Measurements from ENCODE around the gene SLC22A23.

SLC22A23 gene

DNA sequence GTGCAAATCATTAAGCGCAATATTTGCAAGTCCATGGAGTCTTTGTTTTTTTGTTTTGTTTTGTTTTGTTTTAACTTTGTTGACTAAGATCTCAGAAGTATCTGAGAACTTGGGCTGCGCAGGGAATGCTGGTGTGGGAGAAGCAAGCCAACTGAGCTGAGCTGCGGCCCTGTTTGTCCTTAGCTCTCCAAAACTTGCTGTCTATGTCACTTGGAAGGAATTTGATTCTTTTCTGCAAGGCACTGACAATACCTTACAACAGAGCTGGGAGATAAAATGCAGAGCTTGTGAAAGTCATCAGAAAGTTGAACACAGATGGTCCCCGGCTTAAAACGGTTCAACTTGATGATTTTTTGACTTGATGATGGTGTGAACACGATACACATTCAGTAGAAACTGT lies 5.4 kb downstream of the SLC22A23 start:
- H3K27me3 ChIP-seq (ENCODE audit: insufficient read depth, insufficient read length) = peaks cover 15% of the 10 kb centered on the region
- no peaks in the 10 kb centered on the region for H3K9me3 ChIP-seq (ENCODE audit: insufficient read depth, low read length)
- H3K4me3 ChIP-seq (ENCODE audit: insufficient read length, low read depth) = no peak overlapping the region
- TF ChIP-seq SUZ12 (IDR thresholded peaks at IDR 0.05; ENCODE audit: extremely low read depth, insufficient read depth, insufficient read length) = no peak
- TF ChIP-seq ZNF274 (IDR thresholded peaks at IDR 0.05; ENCODE audit: low read depth, low read length) = no peak
- no peak for TF ChIP-seq YY1 (IDR thresholded peaks at IDR 0.05; ENCODE audit: insufficient read depth, insufficient read length)
- no peak overlapping the region for H3K9ac ChIP-seq (ENCODE audit: insufficient read length, low read depth)
- H3K4me1 ChIP-seq (ENCODE audit: insufficient read depth, insufficient read length) = peaks cover 3% of the 10 kb centered on the region
- peaks cover 5% of the 10 kb centered on the region for H3K36me3 ChIP-seq (ENCODE audit: insufficient read depth, insufficient read length, low read length)
- no peak for DNase-seq (ENCODE audit: low read depth, low spot score)

DNA sequence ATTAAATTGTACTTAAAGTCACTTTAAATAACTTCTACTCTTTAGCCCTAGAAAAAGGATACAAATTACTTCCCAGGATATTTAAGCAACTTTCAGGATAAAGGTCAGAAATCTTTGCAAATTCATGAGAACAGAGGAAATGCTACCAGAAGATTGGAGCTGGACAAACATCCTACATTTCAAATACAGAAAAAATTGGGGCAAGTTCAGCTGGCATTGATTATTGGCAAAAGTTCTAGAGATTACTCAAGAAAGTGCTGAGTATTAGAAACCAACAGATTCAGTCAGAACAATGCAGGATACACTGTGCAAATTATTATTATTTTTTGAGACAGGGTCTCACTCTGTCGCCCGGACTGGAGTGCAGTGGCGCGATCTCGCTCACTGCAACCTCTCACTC lies 6.0 kb downstream of the SLC22A23 start:
- Histone ChIP-seq H3K9ac (ENCODE audit: insufficient read length, low read depth) (no peak overlapping the region), H3K27me3 (ENCODE audit: insufficient read depth, insufficient read length) (peaks cover 12% of the 10 kb centered on the region), H3K36me3 (ENCODE audit: insufficient read depth, insufficient read length, low read length) (peaks cover 5% of the 10 kb centered on the region), H3K9me3 (ENCODE audit: insufficient read depth, low read length) (no peaks in the 10 kb centered on the region), H3K4me1 (ENCODE audit: insufficient read depth, insufficient read length) (peaks cover 3% of the 10 kb centered on the region), H3K4me3 (ENCODE audit: insufficient read length, low read depth) (no peak overlapping the region)
- no peak for TF ChIP-seq ZNF274 (IDR thresholded peaks at IDR 0.05; ENCODE audit: low read depth, low read length)
- no peak for TF ChIP-seq SUZ12 (IDR thresholded peaks at IDR 0.05; ENCODE audit: extremely low read depth, insufficient read depth, insufficient read length)
- TF ChIP-seq YY1 (IDR thresholded peaks at IDR 0.05; ENCODE audit: insufficient read depth, insufficient read length) = no peak
- DNase-seq (ENCODE audit: low read depth, low spot score) = no peak

DNA sequence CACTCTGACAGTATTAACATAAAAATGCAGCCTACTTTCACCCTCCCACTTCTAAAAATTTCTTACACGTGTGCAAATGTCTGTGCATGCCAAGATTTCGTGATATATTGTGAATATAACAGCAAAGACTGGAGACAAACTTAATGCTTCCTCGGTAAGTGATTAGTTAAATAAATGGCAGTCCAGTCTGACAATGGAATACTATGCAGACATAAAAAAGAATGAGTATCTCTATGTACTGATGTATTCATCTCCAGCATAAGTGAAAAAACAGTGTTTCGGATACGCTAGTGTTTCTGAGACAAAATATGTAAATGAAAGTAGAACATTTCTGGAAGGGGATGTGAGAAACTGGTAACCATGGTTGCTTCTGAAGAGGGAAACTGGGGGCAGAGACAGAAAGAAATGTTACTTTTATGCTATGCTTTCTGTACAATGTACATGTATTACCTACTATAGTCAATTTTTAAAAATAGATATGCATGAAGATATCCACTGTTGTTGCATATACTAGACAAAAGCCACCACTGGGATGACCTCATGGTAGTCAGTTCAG lies 7.0 kb downstream of the SLC22A23 start:
- no peak for DNase-seq (ENCODE audit: low read depth, low spot score)
- Histone ChIP-seq H3K4me3 (ENCODE audit: insufficient read length, low read depth) (no peak overlapping the region), H3K36me3 (ENCODE audit: insufficient read depth, insufficient read length, low read length) (peaks cover 5% of the 10 kb centered on the region), H3K27me3 (ENCODE audit: insufficient read depth, insufficient read length) (peaks cover 1% of the 10 kb centered on the region), H3K9me3 (ENCODE audit: insufficient read depth, low read length) (no peaks in the 10 kb centered on the region), H3K4me1 (ENCODE audit: insufficient read depth, insufficient read length) (peaks cover 1% of the 10 kb centered on the region), H3K9ac (ENCODE audit: insufficient read length, low read depth) (no peak overlapping the region)
- TF ChIP-seq SUZ12 (IDR thresholded peaks at IDR 0.05; ENCODE audit: extremely low read depth, insufficient read depth, insufficient read length) (no peak), ZNF274 (IDR thresholded peaks at IDR 0.05; ENCODE audit: low read depth, low read length) (no peak), YY1 (IDR thresholded peaks at IDR 0.05; ENCODE audit: insufficient read depth, insufficient read length) (no peak)

DNA sequence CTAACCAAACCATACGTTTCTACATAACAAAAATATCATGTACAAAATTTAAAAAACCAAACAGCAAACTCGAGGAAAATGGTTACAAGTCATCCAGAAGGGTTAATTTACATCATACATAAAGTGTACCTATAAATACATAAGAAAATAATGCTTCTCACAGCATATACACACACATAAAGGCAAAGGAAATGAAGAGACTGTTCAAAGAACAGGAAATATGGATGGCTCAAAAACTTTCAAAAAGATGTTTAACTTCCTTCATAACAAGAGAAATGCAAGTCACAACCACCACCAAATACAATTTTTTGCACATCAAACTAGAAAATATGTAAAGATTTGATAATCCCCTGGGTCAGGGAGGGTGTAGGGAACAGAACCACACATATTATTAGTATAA lies 7.5 kb downstream of the SLC22A23 start:
- H3K9ac ChIP-seq (ENCODE audit: insufficient read length, low read depth) = no peak overlapping the region
- no peaks in the 10 kb centered on the region for H3K9me3 ChIP-seq (ENCODE audit: insufficient read depth, low read length)
- H3K4me3 ChIP-seq (ENCODE audit: insufficient read length, low read depth) = no peak overlapping the region
- no peaks in the 10 kb centered on the region for H3K27me3 ChIP-seq (ENCODE audit: insufficient read depth, insufficient read length)
- no peak for TF ChIP-seq ZNF274 (IDR thresholded peaks at IDR 0.05; ENCODE audit: low read depth, low read length)
- no peak for TF ChIP-seq YY1 (IDR thresholded peaks at IDR 0.05; ENCODE audit: insufficient read depth, insufficient read length)
- H3K4me1 ChIP-seq (ENCODE audit: insufficient read depth, insufficient read length) = peaks cover 4% of the 10 kb centered on the region
- peaks cover 5% of the 10 kb centered on the region for H3K36me3 ChIP-seq (ENCODE audit: insufficient read depth, insufficient read length, low read length)
- no peak for DNase-seq (ENCODE audit: low read depth, low spot score)

DNA sequence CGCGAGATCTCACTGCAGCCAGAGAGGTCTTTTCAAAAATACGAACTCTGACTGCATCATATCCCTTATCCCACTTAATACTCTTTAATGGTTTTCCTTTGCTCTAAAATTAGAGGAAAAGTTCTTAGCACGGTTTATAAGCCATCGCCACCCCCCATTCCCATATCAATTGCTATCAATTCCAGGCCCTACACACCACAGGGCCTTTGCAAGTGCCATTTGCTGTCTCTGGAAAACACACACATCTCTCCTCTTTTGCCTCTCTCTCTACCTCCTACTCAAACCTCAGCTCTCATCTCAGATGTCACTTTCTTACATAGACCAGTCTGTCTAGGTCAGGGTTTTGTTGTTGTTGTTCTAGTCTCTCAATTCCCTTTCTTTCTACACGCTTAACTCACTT lies 9.8 kb downstream of the SLC22A23 start:
- no peak overlapping the region for H3K9ac ChIP-seq (ENCODE audit: insufficient read length, low read depth)
- H3K9me3 ChIP-seq (ENCODE audit: insufficient read depth, low read length) = no peaks in the 10 kb centered on the region
- TF ChIP-seq SUZ12 (IDR thresholded peaks at IDR 0.05; ENCODE audit: extremely low read depth, insufficient read depth, insufficient read length) = no peak
- TF ChIP-seq ZNF274 (IDR thresholded peaks at IDR 0.05; ENCODE audit: low read depth, low read length) = no peak
- H3K27me3 ChIP-seq (ENCODE audit: insufficient read depth, insufficient read length) = no peaks in the 10 kb centered on the region
- H3K4me1 ChIP-seq (ENCODE audit: insufficient read depth, insufficient read length) = peaks cover 4% of the 10 kb centered on the region
- H3K36me3 ChIP-seq (ENCODE audit: insufficient read depth, insufficient read length, low read length) = peaks cover 2% of the 10 kb centered on the region
- H3K4me3 ChIP-seq (ENCODE audit: insufficient read length, low read depth) = no peak overlapping the region
- DNase-seq (ENCODE audit: low read depth, low spot score) = no peak

DNA sequence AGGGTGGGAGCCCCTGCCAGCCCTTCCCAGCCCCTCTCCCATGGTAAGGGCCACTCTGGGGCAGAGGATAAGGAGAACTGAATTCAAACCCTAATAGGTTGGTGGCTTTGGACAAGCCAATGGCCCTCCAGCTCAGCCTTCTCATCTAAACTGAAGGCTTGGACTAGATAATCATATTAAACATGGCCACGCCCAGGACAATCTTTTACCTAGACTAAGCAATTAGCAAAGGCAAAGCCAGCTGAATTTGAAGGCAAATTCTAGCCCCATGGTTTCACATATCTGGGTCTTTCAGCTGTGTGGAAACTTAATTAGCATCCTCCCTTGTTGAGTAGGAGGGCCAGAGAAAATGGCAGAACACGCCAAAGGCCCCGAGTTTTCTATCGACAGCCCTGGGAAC lies 10.7 kb downstream of the SLC22A23 start:
- Histone ChIP-seq H3K4me3 (ENCODE audit: insufficient read length, low read depth) (no peak overlapping the region), H3K36me3 (ENCODE audit: insufficient read depth, insufficient read length, low read length) (no peaks in the 10 kb centered on the region), H3K9me3 (ENCODE audit: insufficient read depth, low read length) (no peaks in the 10 kb centered on the region), H3K27me3 (ENCODE audit: insufficient read depth, insufficient read length) (no peaks in the 10 kb centered on the region), H3K4me1 (ENCODE audit: insufficient read depth, insufficient read length) (peaks cover 4% of the 10 kb centered on the region), H3K9ac (ENCODE audit: insufficient read length, low read depth) (no peak overlapping the region)
- TF ChIP-seq ZNF274 (IDR thresholded peaks at IDR 0.05; ENCODE audit: low read depth, low read length) = no peak
- no peak for DNase-seq (ENCODE audit: low read depth, low spot score)

DNA sequence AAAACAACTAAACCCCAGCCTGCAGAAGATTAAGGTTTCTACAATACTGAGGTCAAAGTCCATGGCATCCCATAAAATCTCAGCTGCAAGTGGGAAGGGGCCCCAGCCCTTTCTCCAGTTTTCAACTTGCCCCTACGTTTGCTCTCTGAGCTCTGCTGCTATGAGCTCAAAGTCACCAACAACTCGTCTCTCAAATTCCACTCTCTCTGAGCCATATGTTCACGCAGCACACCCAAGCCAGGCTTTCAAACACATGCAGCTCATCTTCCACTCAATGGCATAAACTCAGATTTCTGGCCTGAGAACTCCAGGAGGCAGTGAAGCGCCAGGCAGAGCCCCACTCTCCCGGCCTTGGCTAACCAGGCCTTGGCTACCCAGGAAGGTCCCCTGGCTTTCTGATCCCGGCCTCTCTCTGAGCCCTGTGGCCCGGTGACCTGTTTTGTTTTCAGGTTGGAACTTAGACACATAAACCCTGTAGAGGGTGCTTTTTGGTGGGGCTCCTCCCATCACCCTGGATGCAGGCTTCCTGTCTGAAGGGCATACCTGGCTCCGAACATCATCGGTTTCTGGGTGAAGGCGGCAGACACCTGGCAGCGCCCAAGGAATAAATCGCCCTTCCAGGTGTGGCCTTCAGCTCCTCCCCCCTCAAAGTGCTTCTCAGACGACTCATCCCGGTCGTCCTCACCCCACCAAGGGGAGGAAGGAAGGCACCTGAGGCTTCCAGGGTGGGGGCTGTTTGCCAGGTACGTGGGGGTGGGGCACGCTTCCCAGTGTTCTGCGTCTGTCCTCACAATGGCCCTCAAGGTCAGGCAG lies 12.4 kb downstream of the SLC22A23 start:
- Histone ChIP-seq H3K27me3 (ENCODE audit: insufficient read depth, insufficient read length) (no peaks in the 10 kb centered on the region), H3K4me1 (ENCODE audit: insufficient read depth, insufficient read length) (peaks cover 5% of the 10 kb centered on the region), H3K4me3 (ENCODE audit: insufficient read length, low read depth) (no peak overlapping the region), H3K9me3 (ENCODE audit: insufficient read depth, low read length) (no peaks in the 10 kb centered on the region), H3K9ac (ENCODE audit: insufficient read length, low read depth) (peak overlapping the region; percentile 10), H3K36me3 (ENCODE audit: insufficient read depth, insufficient read length, low read length) (no peaks in the 10 kb centered on the region)
- TF ChIP-seq ZNF274 (IDR thresholded peaks at IDR 0.05; ENCODE audit: low read depth, low read length) (no peak), YY1 (IDR thresholded peaks at IDR 0.05; ENCODE audit: insufficient read depth, insufficient read length) (no peak), SUZ12 (IDR thresholded peaks at IDR 0.05; ENCODE audit: extremely low read depth, insufficient read depth, insufficient read length) (no peak)
- no peak for DNase-seq (ENCODE audit: low read depth, low spot score)
